Skeletal muscle satellite cell (primary cell): ENCODE results near the gene AKAP9.
A peak's percentile ranks its signal among the peaks of the same experiment; 100 is the strongest.

Experiments
- H3K27me3 ChIP-seq: 2 replicates; pipeline ENCODE4 v1.7.0; 2013; ENCODE audit warnings: low read length; ENCODE audit not compliant: control insufficient read depth, insufficient read depth
- H3K36me3 ChIP-seq: 2 replicates; pipeline ENCODE4 v1.7.0; 2013; ENCODE audit warnings: mild to moderate bottlenecking, control low read depth, low read length; ENCODE audit not compliant: insufficient read depth
- H3K4me1 ChIP-seq: 2 replicates; pipeline ENCODE4 v1.7.0; 2013; ENCODE audit warnings: low read length; ENCODE audit not compliant: control insufficient read depth, insufficient read depth
- H3K4me2 ChIP-seq: 2 replicates; pipeline ENCODE4 v1.7.0; 2013; ENCODE audit warnings: mild to moderate bottlenecking, low read length
- H3K4me3 ChIP-seq: 2 replicates; pipeline ENCODE4 v1.7.0; 2013; ENCODE audit warnings: low read length
- H3K9ac ChIP-seq: 2 replicates; pipeline ENCODE4 v1.7.0; 2013; ENCODE audit warnings: mild to moderate bottlenecking, low read depth, low read length, moderate library complexity
- H3K9me3 ChIP-seq: replicated peaks from 2 replicates; pipeline ENCODE4 v1.7.0; 2013; ENCODE audit warnings: mild to moderate bottlenecking, control low read depth, low read length

The AKAP9 gene

GRCh38 chr7:92115821-92116220 lies 175.2 kb downstream of the AKAP9 start:
- Histone ChIP-seq H3K9me3 (no peaks in the 10 kb centered on the region), H3K36me3 (peaks cover 47% of the 10 kb centered on the region)

GRCh38 chr7:92116949-92117348 lies 176.3 kb downstream of the AKAP9 start:
- Histone ChIP-seq H3K27me3 (no peaks in the 10 kb centered on the region), H3K9me3 (no peaks in the 10 kb centered on the region), H3K4me1 (no peaks in the 10 kb centered on the region), H3K36me3 (peaks cover 48% of the 10 kb centered on the region), H3K4me3 (no peak overlapping the region), H3K9ac (no peak overlapping the region), H3K4me2 (no peak overlapping the region)

More at GRCh38 chr7:92115821-92116220, 175.2 kb downstream of the AKAP9 start:
- Histone ChIP-seq H3K4me2 (no peak overlapping the region), H3K9ac (no peak overlapping the region), H3K27me3 (no peaks in the 10 kb centered on the region), H3K4me1 (no peaks in the 10 kb centered on the region), H3K4me3 (no peak overlapping the region)

- Histone ChIP-seq H3K9me3 (no peaks in the 10 kb centered on the region), H3K4me1 (no peaks in the 10 kb centered on the region), H3K9ac (no peak overlapping the region), H3K27me3 (no peaks in the 10 kb centered on the region), H3K36me3 (peaks cover 63% of the 10 kb centered on the region), H3K4me3 (no peak overlapping the region), H3K4me2 (no peak overlapping the region)
These were observed 178.6 kb downstream of the AKAP9 start for GRCh38 chr7:92119213-92119759.

GRCh38 chr7:92121681-92122080 lies 181.0 kb downstream of the AKAP9 start:
- H3K4me1 ChIP-seq = no peaks in the 10 kb centered on the region
- no peak overlapping the region for H3K4me2 ChIP-seq
- no peaks in the 10 kb centered on the region for H3K27me3 ChIP-seq
- no peak overlapping the region for H3K4me3 ChIP-seq
- H3K36me3 ChIP-seq = peaks cover 65% of the 10 kb centered on the region
- no peaks in the 10 kb centered on the region for H3K9me3 ChIP-seq
- no peak overlapping the region for H3K9ac ChIP-seq

GRCh38 chr7:92131093-92131492 lies 190.4 kb downstream of the AKAP9 start:
- peaks cover 9% of the 10 kb centered on the region for H3K4me1 ChIP-seq
- no peak overlapping the region for H3K4me2 ChIP-seq
- H3K27me3 ChIP-seq = no peaks in the 10 kb centered on the region
- H3K9me3 ChIP-seq = no peaks in the 10 kb centered on the region
- no peak overlapping the region for H3K4me3 ChIP-seq
- no peak overlapping the region for H3K9ac ChIP-seq
- H3K36me3 ChIP-seq = peaks cover 50% of the 10 kb centered on the region

- Histone ChIP-seq H3K4me2 (peak overlapping the region; percentile 80), H3K36me3 (peaks cover 42% of the 10 kb centered on the region), H3K9me3 (no peaks in the 10 kb centered on the region), H3K4me1 (peaks cover 9% of the 10 kb centered on the region), H3K4me3 (peak overlapping the region; percentile 82), H3K27me3 (no peaks in the 10 kb centered on the region), H3K9ac (no peak overlapping the region)
These were observed 191.2 kb downstream of the AKAP9 start for GRCh38 chr7:92131764-92132330.

GRCh38 chr7:92133133-92133736 lies 192.6 kb downstream of the AKAP9 start:
- Histone ChIP-seq H3K4me3 (peak overlapping the region; percentile 82), H3K27me3 (no peaks in the 10 kb centered on the region), H3K36me3 (peaks cover 28% of the 10 kb centered on the region), H3K4me2 (peak overlapping the region; percentile 80), H3K4me1 (peaks cover 9% of the 10 kb centered on the region), H3K9me3 (no peaks in the 10 kb centered on the region), H3K9ac (peak overlapping the region; percentile 92)

GRCh38 chr7:92133737-92134270 lies 193.1 kb downstream of the AKAP9 start:
- Histone ChIP-seq H3K9me3 (no peaks in the 10 kb centered on the region), H3K4me1 (peaks cover 9% of the 10 kb centered on the region)

GRCh38 chr7:92134271-92135051 lies 193.8 kb downstream of the AKAP9 start, which contains the start of gene CYP51A1:
CYP51A1 (minus strand) TSS chr7:92134477; CDS start chr7:92134364, 113 bp downstream.
- no peaks in the 10 kb centered on the region for H3K27me3 ChIP-seq
- H3K4me1 ChIP-seq = peaks cover 9% of the 10 kb centered on the region
- peak within 1 kb of the TSS; percentile 80 for H3K4me2 ChIP-seq
- peak within 1 kb of the TSS; percentile 92 for H3K9ac ChIP-seq
- no peaks in the 10 kb centered on the region for H3K9me3 ChIP-seq
- peak within 1 kb of the TSS; percentile 82 for H3K4me3 ChIP-seq
- H3K36me3 ChIP-seq = peaks cover 16% of the 10 kb centered on the region

More at GRCh38 chr7:92133737-92134270, 193.1 kb downstream of the AKAP9 start:
- H3K36me3 ChIP-seq = peaks cover 23% of the 10 kb centered on the region
- peak overlapping the region; percentile 92 for H3K9ac ChIP-seq
- peak overlapping the region; percentile 80 for H3K4me2 ChIP-seq
- no peaks in the 10 kb centered on the region for H3K27me3 ChIP-seq
- H3K4me3 ChIP-seq = peak overlapping the region; percentile 82

- no peaks in the 10 kb centered on the region for H3K9me3 ChIP-seq
- peak overlapping the region; percentile 92 for H3K9ac ChIP-seq
- peak overlapping the region; percentile 82 for H3K4me3 ChIP-seq
- peaks cover 8% of the 10 kb centered on the region for H3K36me3 ChIP-seq
- peak overlapping the region; percentile 80 for H3K4me2 ChIP-seq
- peaks cover 9% of the 10 kb centered on the region for H3K4me1 ChIP-seq
- no peaks in the 10 kb centered on the region for H3K27me3 ChIP-seq
These were observed 194.6 kb downstream of the AKAP9 start for GRCh38 chr7:92135052-92135889.
